ENCODE measurements around the gene SLBP. TPM values are rescaled to one million over a fixed set of nuclear protein-coding genes. Genes with fewer than 3 reads are reported as not detected.

SLBP gene
- total and polyA plus RNA-seq, 4 donors, result 25.1 to 35.1 (median 26.3) TPM

- Histone ChIP-seq H3K36me3 (ENCODE audit: control insufficient read depth in 1 of 2, insufficient read depth in 2 of 2, low read length in 1 of 2) (no peaks in the 10 kb centered on the region), H3K4me1 (ENCODE audit: control insufficient read depth in 1 of 2, insufficient read depth in 2 of 2, low read length in 2 of 2) (no peaks in the 10 kb centered on the region), H3K27ac (ENCODE audit: low read depth in 1 of 2, low read length in 2 of 2) (no peak overlapping the region), H3K4me3 (ENCODE audit: low read length in 2 of 2) (no peak overlapping the region), H3K27me3 (ENCODE audit: control insufficient read depth in 1 of 2, insufficient read depth in 2 of 2, low read length in 1 of 2) (no peaks in the 10 kb centered on the region), H3K9me3 (ENCODE audit: control insufficient read depth, low read length) (no peaks in the 10 kb centered on the region)
- no peak for DNase-seq
- intact Hi-C loops (cut with DNase I), result loop anchor here (5.0 to 10.0 kb wide), 2 partner anchors 59 to 152 kb away; no protein-coding TSS in a partner anchor
- ATAC-seq (ENCODE audit: low FRiP score), result no peak
- whole genome bisulfite sequencing, 2 donors, result 88 to 94% methylated on average over 12 of the region's 12 CpGs
Observed at GRCh38 chr4:1745697-1746096, 33.6 kb upstream of the SLBP start.

- Histone ChIP-seq H3K9me3 (ENCODE audit: control insufficient read depth, low read length) (no peaks in the 10 kb centered on the region), H3K27ac (ENCODE audit: low read depth in 1 of 2, low read length in 2 of 2) (no peak overlapping the region), H3K4me3 (ENCODE audit: low read length in 2 of 2) (no peak overlapping the region), H3K36me3 (ENCODE audit: control insufficient read depth in 1 of 2, insufficient read depth in 2 of 2, low read length in 1 of 2) (no peaks in the 10 kb centered on the region), H3K27me3 (ENCODE audit: control insufficient read depth in 1 of 2, insufficient read depth in 2 of 2, low read length in 1 of 2) (no peaks in the 10 kb centered on the region), H3K4me1 (ENCODE audit: control insufficient read depth in 1 of 2, insufficient read depth in 2 of 2, low read length in 2 of 2) (no peaks in the 10 kb centered on the region)
- DNase-seq (no peak), ATAC-seq (ENCODE audit: low FRiP score) (no peak)
- intact Hi-C loops (cut with DNase I), result loop anchor here (5.0 to 10.0 kb wide), 2 partner anchors 60 to 152 kb away; no protein-coding TSS in a partner anchor
- 93% methylated on average over 13 of the region's 13 CpGs for WGBS, 2 donors
Observed at GRCh38 chr4:1745165-1745564, 33.0 kb upstream of the SLBP start.

GRCh38 chr4:1744552-1744951 is 32.4 kb upstream of the SLBP start:
- H3K9me3 ChIP-seq (ENCODE audit: control insufficient read depth, low read length), result no peaks in the 10 kb centered on the region

GRCh38 chr4:1743975-1744374 is 31.9 kb upstream of the SLBP start:
- intact Hi-C loops (cut with DNase I), result loop anchor here in 1 of 2 donors (10.0 kb wide), 1 partner anchor 61 kb away; no protein-coding TSS in a partner anchor
- DNase-seq, result no peak
- Histone ChIP-seq H3K9me3 (ENCODE audit: control insufficient read depth, low read length) (no peaks in the 10 kb centered on the region), H3K4me3 (ENCODE audit: low read length in 2 of 2) (no peak overlapping the region), H3K27me3 (ENCODE audit: control insufficient read depth in 1 of 2, insufficient read depth in 2 of 2, low read length in 1 of 2) (no peaks in the 10 kb centered on the region), H3K36me3 (ENCODE audit: control insufficient read depth in 1 of 2, insufficient read depth in 2 of 2, low read length in 1 of 2) (no peaks in the 10 kb centered on the region), H3K27ac (ENCODE audit: low read depth in 1 of 2, low read length in 2 of 2) (no peak overlapping the region), H3K4me1 (ENCODE audit: control insufficient read depth in 1 of 2, insufficient read depth in 2 of 2, low read length in 2 of 2) (no peaks in the 10 kb centered on the region)
- ATAC-seq (ENCODE audit: low FRiP score), result no peak
- WGBS, 2 donors, result 95 to 97% methylated on average over 4 to 6 of the region's 6 CpGs

More at GRCh38 chr4:1744552-1744951, 32.4 kb upstream of the SLBP start:
- H3K36me3 ChIP-seq (ENCODE audit: control insufficient read depth in 1 of 2, insufficient read depth in 2 of 2, low read length in 1 of 2), result no peaks in the 10 kb centered on the region
- intact Hi-C loops (cut with DNase I), result loop anchor here in 1 of 2 donors (10.0 kb wide), 1 partner anchor 60 kb away; no protein-coding TSS in a partner anchor
- WGBS, 2 donors, result 93 to 95% methylated on average over 14 of the region's 14 CpGs
- no peak overlapping the region for H3K4me3 ChIP-seq (ENCODE audit: low read length in 2 of 2)
- H3K27me3 ChIP-seq (ENCODE audit: control insufficient read depth in 1 of 2, insufficient read depth in 2 of 2, low read length in 1 of 2), result no peaks in the 10 kb centered on the region
- H3K4me1 ChIP-seq (ENCODE audit: control insufficient read depth in 1 of 2, insufficient read depth in 2 of 2, low read length in 2 of 2), result no peaks in the 10 kb centered on the region
- H3K27ac ChIP-seq (ENCODE audit: low read depth in 1 of 2, low read length in 2 of 2), result no peak overlapping the region
- ATAC-seq (ENCODE audit: low FRiP score), result no peak
- no peak for DNase-seq

GRCh38 chr4:1743551-1743950 is 31.4 kb upstream of the SLBP start:
- intact Hi-C loops (cut with DNase I), result loop anchor here in 1 of 2 donors (10.0 kb wide), 1 partner anchor 61 kb away; no protein-coding TSS in a partner anchor
- no peak overlapping the region for H3K27ac ChIP-seq (ENCODE audit: low read depth in 1 of 2, low read length in 2 of 2)
- H3K27me3 ChIP-seq (ENCODE audit: control insufficient read depth in 1 of 2, insufficient read depth in 2 of 2, low read length in 1 of 2), result no peaks in the 10 kb centered on the region
- no peak overlapping the region for H3K4me3 ChIP-seq (ENCODE audit: low read length in 2 of 2)
- no peaks in the 10 kb centered on the region for H3K4me1 ChIP-seq (ENCODE audit: control insufficient read depth in 1 of 2, insufficient read depth in 2 of 2, low read length in 2 of 2)
- DNase-seq (no peak), ATAC-seq (ENCODE audit: low FRiP score) (no peak)
- no peaks in the 10 kb centered on the region for H3K9me3 ChIP-seq (ENCODE audit: control insufficient read depth, low read length)
- WGBS, 2 donors, result 77 to 96% methylated on average over 12 of the region's 12 CpGs
- no peaks in the 10 kb centered on the region for H3K36me3 ChIP-seq (ENCODE audit: control insufficient read depth in 1 of 2, insufficient read depth in 2 of 2, low read length in 1 of 2)

GRCh38 chr4:1741208-1741607 is 29.1 kb upstream of the SLBP start:
- H3K27me3 ChIP-seq (ENCODE audit: control insufficient read depth in 1 of 2, insufficient read depth in 2 of 2, low read length in 1 of 2), result no peaks in the 10 kb centered on the region
- peaks cover 4% of the 10 kb centered on the region for H3K9me3 ChIP-seq (ENCODE audit: control insufficient read depth, low read length)
- no peak overlapping the region for H3K27ac ChIP-seq (ENCODE audit: low read depth in 1 of 2, low read length in 2 of 2)
- no peak overlapping the region for H3K4me3 ChIP-seq (ENCODE audit: low read length in 2 of 2)
- ATAC-seq (ENCODE audit: low FRiP score), result no peak
- no peaks in the 10 kb centered on the region for H3K36me3 ChIP-seq (ENCODE audit: control insufficient read depth in 1 of 2, insufficient read depth in 2 of 2, low read length in 1 of 2)
- H3K4me1 ChIP-seq (ENCODE audit: control insufficient read depth in 1 of 2, insufficient read depth in 2 of 2, low read length in 2 of 2), result no peaks in the 10 kb centered on the region
- 91 to 94% methylated on average over 17 of the region's 17 CpGs for WGBS, 2 donors
- intact Hi-C loops (cut with DNase I), result loop anchor here in 1 of 2 donors (10.0 kb wide), 1 partner anchor 64 kb away; no protein-coding TSS in a partner anchor
- no peak for DNase-seq

- Histone ChIP-seq H3K27ac (ENCODE audit: low read depth in 1 of 2, low read length in 2 of 2) (no peak overlapping the region), H3K27me3 (ENCODE audit: control insufficient read depth in 1 of 2, insufficient read depth in 2 of 2, low read length in 1 of 2) (no peaks in the 10 kb centered on the region), H3K36me3 (ENCODE audit: control insufficient read depth in 1 of 2, insufficient read depth in 2 of 2, low read length in 1 of 2) (no peaks in the 10 kb centered on the region), H3K4me3 (ENCODE audit: low read length in 2 of 2) (no peak overlapping the region), H3K4me1 (ENCODE audit: control insufficient read depth in 1 of 2, insufficient read depth in 2 of 2, low read length in 2 of 2) (no peaks in the 10 kb centered on the region), H3K9me3 (ENCODE audit: control insufficient read depth, low read length) (peaks cover 4% of the 10 kb centered on the region)
- DNase-seq (no peak), ATAC-seq (ENCODE audit: low FRiP score) (no peak)
- WGBS, 2 donors, result 96 to 97% methylated on average over 22 of the region's 22 CpGs
- intact Hi-C loops (cut with DNase I), result loop anchor here in 1 of 2 donors (10.0 kb wide), 1 partner anchor 65 kb away; no protein-coding TSS in a partner anchor
Observed at GRCh38 chr4:1740021-1740545, 28.0 kb upstream of the SLBP start.

GRCh38 chr4:1739358-1739757 is 27.2 kb upstream of the SLBP start:
- DNase-seq, result no peak
- no peak for ATAC-seq (ENCODE audit: low FRiP score)
- no peak overlapping the region for H3K27ac ChIP-seq (ENCODE audit: low read depth in 1 of 2, low read length in 2 of 2)
- intact Hi-C loops (cut with DNase I), result no loop called here
- H3K9me3 ChIP-seq (ENCODE audit: control insufficient read depth, low read length), result peaks cover 4% of the 10 kb centered on the region
- H3K4me3 ChIP-seq (ENCODE audit: low read length in 2 of 2), result no peak overlapping the region
- H3K36me3 ChIP-seq (ENCODE audit: control insufficient read depth in 1 of 2, insufficient read depth in 2 of 2, low read length in 1 of 2), result no peaks in the 10 kb centered on the region
- H3K4me1 ChIP-seq (ENCODE audit: control insufficient read depth in 1 of 2, insufficient read depth in 2 of 2, low read length in 2 of 2), result no peaks in the 10 kb centered on the region
- 98% methylated on average over 9 of the region's 9 CpGs for WGBS, 2 donors
- no peaks in the 10 kb centered on the region for H3K27me3 ChIP-seq (ENCODE audit: control insufficient read depth in 1 of 2, insufficient read depth in 2 of 2, low read length in 1 of 2)

GRCh38 chr4:1738410-1738809 is 26.3 kb upstream of the SLBP start:
- Histone ChIP-seq H3K9me3 (ENCODE audit: control insufficient read depth, low read length) (peaks cover 4% of the 10 kb centered on the region), H3K27me3 (ENCODE audit: control insufficient read depth in 1 of 2, insufficient read depth in 2 of 2, low read length in 1 of 2) (no peaks in the 10 kb centered on the region), H3K4me3 (ENCODE audit: low read length in 2 of 2) (no peak overlapping the region), H3K36me3 (ENCODE audit: control insufficient read depth in 1 of 2, insufficient read depth in 2 of 2, low read length in 1 of 2) (no peaks in the 10 kb centered on the region), H3K4me1 (ENCODE audit: control insufficient read depth in 1 of 2, insufficient read depth in 2 of 2, low read length in 2 of 2) (no peaks in the 10 kb centered on the region), H3K27ac (ENCODE audit: low read depth in 1 of 2, low read length in 2 of 2) (no peak overlapping the region)
- 97 to 100% methylated on average over 4 of the region's 4 CpGs for WGBS, 2 donors
- intact Hi-C loops (cut with DNase I), result no loop called here
- no peak for DNase-seq
- ATAC-seq (ENCODE audit: low FRiP score), result no peak

Measured in aorta (tissue), 5 donors.